ENCODE results near the gene ESPNL.

ESPNL gene

GRCh38 chr2:238097201-238097987 is 2.7 kb upstream of the ESPNL start:
- DNase-seq (ENCODE audit: insufficient read length, low spot score): no peak
- no peak for FAIRE-seq

GRCh38 chr2:238097988-238098871 is 1.9 kb upstream of the ESPNL start:
- DNase-seq (ENCODE audit: insufficient read length, low spot score) (peak; percentile 91), FAIRE-seq (peak; percentile 94)

- no peak for DNase-seq (ENCODE audit: insufficient read length, low spot score)
- FAIRE-seq: peak; percentile 68
Measured at GRCh38 chr2:238098901-238099713, 1.0 kb upstream of the ESPNL start.

GRCh38 chr2:238099714-238100048 is 459 bp upstream of the ESPNL start:
- no peak for FAIRE-seq

GRCh38 chr2:238100821-238101771 is 956 bp downstream of the ESPNL start:
- DNase-seq (ENCODE audit: insufficient read length, low spot score) (no peak), FAIRE-seq (no peak)

More at GRCh38 chr2:238099714-238100048, 459 bp upstream of the ESPNL start:
- DNase-seq (ENCODE audit: insufficient read length, low spot score): no peak

GRCh38 chr2:238101891-238102841 is 2.0 kb downstream of the ESPNL start:
- no peak for FAIRE-seq
- DNase-seq (ENCODE audit: insufficient read length, low spot score): no peak

GRCh38 chr2:238102865-238103264 is 2.7 kb downstream of the ESPNL start:
- DNase-seq (ENCODE audit: insufficient read length, low spot score) (no peak), FAIRE-seq (no peak)

GRCh38 chr2:238103465-238104225 is 3.5 kb downstream of the ESPNL start:
- DNase-seq (ENCODE audit: insufficient read length, low spot score) (no peak), FAIRE-seq (no peak)

- FAIRE-seq (no peak), DNase-seq (ENCODE audit: insufficient read length, low spot score) (no peak)
Measured at GRCh38 chr2:238104226-238104690, 4.1 kb downstream of the ESPNL start.

- FAIRE-seq: no peak
- no peak for DNase-seq (ENCODE audit: insufficient read length, low spot score)
Measured at GRCh38 chr2:238104691-238105371, 4.7 kb downstream of the ESPNL start.

- no peak for DNase-seq (ENCODE audit: insufficient read length, low spot score)
Measured at GRCh38 chr2:238105506-238106338, 5.6 kb downstream of the ESPNL start.

GRCh38 chr2:238106339-238106697 is 6.2 kb downstream of the ESPNL start:
- no peak for DNase-seq (ENCODE audit: insufficient read length, low spot score)
- FAIRE-seq: no peak

More at GRCh38 chr2:238105506-238106338, 5.6 kb downstream of the ESPNL start:
- no peak for FAIRE-seq

- no peak for DNase-seq (ENCODE audit: insufficient read length, low spot score)
- FAIRE-seq: no peak
Measured at GRCh38 chr2:238106698-238107524, 6.8 kb downstream of the ESPNL start.

GRCh38 chr2:238107525-238108422 is 7.6 kb downstream of the ESPNL start:
- DNase-seq (ENCODE audit: insufficient read length, low spot score) (peak; percentile 78), FAIRE-seq (peak; percentile 93)
